Measurements from ENCODE around the gene RHCG. TPM values are rescaled to one million over a fixed set of nuclear protein-coding genes. Genes with fewer than 3 reads are reported as not detected.

Gene RHCG
- total and polyA plus RNA-seq, 2 experiments from 2014 or later, result not detected

GRCh38 chr15:89445518-89445917, 50.9 kb downstream of the RHCG start:
- no peaks in the 10 kb centered on the region for H3F3A ChIP-seq (ENCODE audit: insufficient read depth)
- no peak for DNase-seq
- in situ Hi-C loops (cut with MboI), result no loop called here
- H3K9me3 ChIP-seq (ENCODE audit: low read depth), result no peaks in the 10 kb centered on the region
- no peaks in the 10 kb centered on the region for H4K20me1 ChIP-seq (ENCODE audit: insufficient read depth)
- no peak overlapping the region for H3K27ac ChIP-seq
- no peaks in the 10 kb centered on the region for H3K79me2 ChIP-seq (ENCODE audit: insufficient read depth)
- H3K4me1 ChIP-seq (ENCODE audit: insufficient read depth), result no peaks in the 10 kb centered on the region
- no peak overlapping the region for H3K4me3 ChIP-seq
- H3K4me2 ChIP-seq (ENCODE audit: unreplicated experiment), result no peak overlapping the region
- no peaks in the 10 kb centered on the region for H3K36me3 ChIP-seq (ENCODE audit: low read depth)
- peaks cover 72% of the 10 kb centered on the region for H3K27me3 ChIP-seq (replicated peaks; ENCODE audit: insufficient read depth)
- H3K9me2 ChIP-seq (ENCODE audit: insufficient read depth), result no peaks in the 10 kb centered on the region
- TF ChIP-seq EZH2 (IDR thresholded peaks at IDR 0.05; ENCODE audit: insufficient read depth, poor library complexity, severe bottlenecking) (no peak), EZH2phosphoT487 (IDR thresholded peaks at IDR 0.05; ENCODE audit: insufficient read depth, low read depth) (no peak)
- no peak overlapping the region for H2AFZ ChIP-seq
- WGBS, 2 experiments (ENCODE audit: low coverage in 1 of 2, low lambda C conversion rate in 2 of 2, missing lambda C conversion rate in 2 of 2), result 24 to 29% methylated on average over 1 of the region's 1 CpG
- no peak overlapping the region for H3K9ac ChIP-seq

DNA sequence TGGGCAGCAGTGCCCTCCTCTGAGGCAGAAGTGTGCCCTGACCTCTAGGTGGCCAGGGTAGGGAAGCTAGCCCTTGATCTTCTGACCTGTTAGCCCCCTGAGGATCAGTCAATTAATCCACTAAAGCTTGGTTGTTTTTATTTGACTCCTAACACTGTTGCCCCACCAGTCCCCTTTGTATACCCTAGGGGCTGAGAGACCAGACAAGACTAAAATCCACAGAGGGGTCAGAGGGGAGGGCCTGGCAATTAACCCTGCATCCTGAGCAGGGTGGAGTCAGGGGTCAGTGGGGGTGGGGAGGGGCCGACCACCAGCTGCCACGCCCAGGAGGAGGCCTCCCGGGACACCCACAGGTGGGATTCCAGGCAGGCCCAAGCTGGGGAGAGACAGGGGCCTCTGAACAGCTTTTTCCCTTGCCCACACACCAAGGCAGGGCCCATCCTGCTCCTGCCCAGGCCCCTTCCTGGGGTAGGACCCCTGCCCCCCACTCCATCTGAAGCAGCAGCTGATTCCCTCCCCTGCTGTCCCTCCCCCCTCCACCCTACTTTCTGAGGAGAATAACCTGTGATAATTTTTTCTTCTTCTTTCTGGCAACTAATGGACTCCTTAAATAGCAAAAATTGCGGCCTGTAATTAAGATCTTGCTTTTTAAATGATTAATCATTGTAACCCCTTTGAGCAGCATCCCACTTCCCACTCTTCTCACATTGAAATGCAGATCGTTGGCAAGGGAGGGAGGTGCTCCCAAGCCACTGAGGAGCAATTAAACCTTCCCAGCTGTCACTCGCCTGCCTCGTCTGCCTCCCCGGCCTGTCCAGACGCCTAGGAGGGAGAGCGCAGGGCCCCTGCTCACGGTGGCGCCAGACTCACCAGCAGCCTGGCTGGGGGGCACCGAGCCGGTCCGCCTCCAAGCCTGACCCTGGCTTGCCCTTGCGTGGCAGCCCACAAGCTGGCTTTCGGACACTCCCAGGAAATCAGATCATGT, 51.9 kb downstream of the RHCG start:
- H3K9me2 ChIP-seq (ENCODE audit: insufficient read depth), result no peaks in the 10 kb centered on the region
- H3K4me2 ChIP-seq (ENCODE audit: unreplicated experiment), result no peak overlapping the region
- no peak overlapping the region for H3K9ac ChIP-seq
- TF ChIP-seq EZH2phosphoT487 (IDR thresholded peaks at IDR 0.05; ENCODE audit: insufficient read depth, low read depth), result no peak
- TF ChIP-seq EZH2 (IDR thresholded peaks at IDR 0.05; ENCODE audit: insufficient read depth, poor library complexity, severe bottlenecking), result no peak
- H2AFZ ChIP-seq, result no peak overlapping the region
- peaks cover 62% of the 10 kb centered on the region for H3K27me3 ChIP-seq (replicated peaks; ENCODE audit: insufficient read depth)
- no peak overlapping the region for H3K27ac ChIP-seq
- no peaks in the 10 kb centered on the region for H4K20me1 ChIP-seq (ENCODE audit: insufficient read depth)
- no peak overlapping the region for H3K4me3 ChIP-seq
- 18% methylated on average over 17 of the region's 17 CpGs for WGBS, 2 experiments (ENCODE audit: low coverage in 1 of 2, low lambda C conversion rate in 2 of 2, missing lambda C conversion rate in 2 of 2)
- in situ Hi-C loops (cut with MboI), result no loop called here
- DNase-seq, result no peak
- no peaks in the 10 kb centered on the region for H3K4me1 ChIP-seq (ENCODE audit: insufficient read depth)
- H3F3A ChIP-seq (ENCODE audit: insufficient read depth), result no peaks in the 10 kb centered on the region
- H3K9me3 ChIP-seq (ENCODE audit: low read depth), result no peaks in the 10 kb centered on the region
- no peaks in the 10 kb centered on the region for H3K79me2 ChIP-seq (ENCODE audit: insufficient read depth)
- H3K36me3 ChIP-seq (ENCODE audit: low read depth), result no peaks in the 10 kb centered on the region

DNA sequence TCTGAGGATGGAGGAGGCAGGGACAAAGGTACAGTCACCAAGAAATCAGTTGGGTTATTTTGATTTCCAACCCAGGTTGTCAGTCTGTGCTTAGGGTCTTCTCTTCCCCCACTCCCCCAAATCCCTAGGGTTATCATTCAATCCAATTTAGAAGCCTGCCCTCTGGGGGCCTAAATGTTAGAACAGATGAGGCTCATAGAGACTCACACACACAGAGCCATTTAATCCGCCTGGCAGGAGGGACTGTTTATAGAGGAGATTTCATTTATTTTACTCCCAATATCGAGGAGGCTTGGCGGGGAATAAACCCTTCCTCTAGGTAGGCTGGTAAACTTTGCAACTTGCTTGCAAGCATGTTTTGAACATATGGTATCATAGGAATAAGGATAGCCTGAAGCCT, 52.8 kb downstream of the RHCG start:
- Histone ChIP-seq H3K36me3 (ENCODE audit: low read depth) (no peaks in the 10 kb centered on the region), H3K4me3 (no peak overlapping the region), H3K27me3 (replicated peaks; ENCODE audit: insufficient read depth) (peaks cover 62% of the 10 kb centered on the region), H3K27ac (no peak overlapping the region), H3K4me1 (ENCODE audit: insufficient read depth) (no peaks in the 10 kb centered on the region), H2AFZ (no peak overlapping the region), H4K20me1 (ENCODE audit: insufficient read depth) (no peaks in the 10 kb centered on the region), H3K4me2 (ENCODE audit: unreplicated experiment) (no peak overlapping the region), H3K79me2 (ENCODE audit: insufficient read depth) (no peaks in the 10 kb centered on the region), H3K9ac (no peak overlapping the region), H3K9me3 (ENCODE audit: low read depth) (no peaks in the 10 kb centered on the region), H3K9me2 (ENCODE audit: insufficient read depth) (no peaks in the 10 kb centered on the region), H3F3A (ENCODE audit: insufficient read depth) (no peaks in the 10 kb centered on the region)
- WGBS, 2 experiments (ENCODE audit: low coverage in 1 of 2, low lambda C conversion rate in 2 of 2, missing lambda C conversion rate in 2 of 2), result 14 to 17% methylated on average over 3 of the region's 3 CpGs
- TF ChIP-seq EZH2 (IDR thresholded peaks at IDR 0.05; ENCODE audit: insufficient read depth, poor library complexity, severe bottlenecking) (no peak), EZH2phosphoT487 (IDR thresholded peaks at IDR 0.05; ENCODE audit: insufficient read depth, low read depth) (no peak)
- no peak for DNase-seq
- in situ Hi-C loops (cut with MboI), result no loop called here

GRCh38 chr15:89442671-89443307, 53.6 kb downstream of the RHCG start:
- no peak overlapping the region for H3K27ac ChIP-seq
- no peak overlapping the region for H3K4me3 ChIP-seq
- no peaks in the 10 kb centered on the region for H3K4me1 ChIP-seq (ENCODE audit: insufficient read depth)
- H3K36me3 ChIP-seq (ENCODE audit: low read depth), result no peaks in the 10 kb centered on the region
- TF ChIP-seq EZH2 (IDR thresholded peaks at IDR 0.05; ENCODE audit: insufficient read depth, poor library complexity, severe bottlenecking), result no peak
- TF ChIP-seq EZH2phosphoT487 (IDR thresholded peaks at IDR 0.05; ENCODE audit: insufficient read depth, low read depth), result no peak
- H3K27me3 ChIP-seq (replicated peaks; ENCODE audit: insufficient read depth), result peaks cover 62% of the 10 kb centered on the region
- no peaks in the 10 kb centered on the region for H4K20me1 ChIP-seq (ENCODE audit: insufficient read depth)
- H3K79me2 ChIP-seq (ENCODE audit: insufficient read depth), result no peaks in the 10 kb centered on the region
- no peak overlapping the region for H3K9ac ChIP-seq
- H2AFZ ChIP-seq, result no peak overlapping the region
- 16 to 22% methylated on average over 19 of the region's 19 CpGs for WGBS, 2 experiments (ENCODE audit: low coverage in 1 of 2, low lambda C conversion rate in 2 of 2, missing lambda C conversion rate in 2 of 2)
- peak; percentile 67 for DNase-seq
- in situ Hi-C loops (cut with MboI), result no loop called here
- no peaks in the 10 kb centered on the region for H3K9me2 ChIP-seq (ENCODE audit: insufficient read depth)
- H3K9me3 ChIP-seq (ENCODE audit: low read depth), result no peaks in the 10 kb centered on the region
- no peaks in the 10 kb centered on the region for H3F3A ChIP-seq (ENCODE audit: insufficient read depth)
- no peak overlapping the region for H3K4me2 ChIP-seq (ENCODE audit: unreplicated experiment)
